ENCODE measurements around the gene MORC3.
"Not testable (repeated sequence)": the region's sequence is repeated elsewhere in the genome, so short reads cannot be mapped to it uniquely, and the experiment has no call there.

The MORC3 gene, protein sequence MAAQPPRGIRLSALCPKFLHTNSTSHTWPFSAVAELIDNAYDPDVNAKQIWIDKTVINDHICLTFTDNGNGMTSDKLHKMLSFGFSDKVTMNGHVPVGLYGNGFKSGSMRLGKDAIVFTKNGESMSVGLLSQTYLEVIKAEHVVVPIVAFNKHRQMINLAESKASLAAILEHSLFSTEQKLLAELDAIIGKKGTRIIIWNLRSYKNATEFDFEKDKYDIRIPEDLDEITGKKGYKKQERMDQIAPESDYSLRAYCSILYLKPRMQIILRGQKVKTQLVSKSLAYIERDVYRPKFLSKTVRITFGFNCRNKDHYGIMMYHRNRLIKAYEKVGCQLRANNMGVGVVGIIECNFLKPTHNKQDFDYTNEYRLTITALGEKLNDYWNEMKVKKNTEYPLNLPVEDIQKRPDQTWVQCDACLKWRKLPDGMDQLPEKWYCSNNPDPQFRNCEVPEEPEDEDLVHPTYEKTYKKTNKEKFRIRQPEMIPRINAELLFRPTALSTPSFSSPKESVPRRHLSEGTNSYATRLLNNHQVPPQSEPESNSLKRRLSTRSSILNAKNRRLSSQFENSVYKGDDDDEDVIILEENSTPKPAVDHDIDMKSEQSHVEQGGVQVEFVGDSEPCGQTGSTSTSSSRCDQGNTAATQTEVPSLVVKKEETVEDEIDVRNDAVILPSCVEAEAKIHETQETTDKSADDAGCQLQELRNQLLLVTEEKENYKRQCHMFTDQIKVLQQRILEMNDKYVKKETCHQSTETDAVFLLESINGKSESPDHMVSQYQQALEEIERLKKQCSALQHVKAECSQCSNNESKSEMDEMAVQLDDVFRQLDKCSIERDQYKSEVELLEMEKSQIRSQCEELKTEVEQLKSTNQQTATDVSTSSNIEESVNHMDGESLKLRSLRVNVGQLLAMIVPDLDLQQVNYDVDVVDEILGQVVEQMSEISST

DNA sequence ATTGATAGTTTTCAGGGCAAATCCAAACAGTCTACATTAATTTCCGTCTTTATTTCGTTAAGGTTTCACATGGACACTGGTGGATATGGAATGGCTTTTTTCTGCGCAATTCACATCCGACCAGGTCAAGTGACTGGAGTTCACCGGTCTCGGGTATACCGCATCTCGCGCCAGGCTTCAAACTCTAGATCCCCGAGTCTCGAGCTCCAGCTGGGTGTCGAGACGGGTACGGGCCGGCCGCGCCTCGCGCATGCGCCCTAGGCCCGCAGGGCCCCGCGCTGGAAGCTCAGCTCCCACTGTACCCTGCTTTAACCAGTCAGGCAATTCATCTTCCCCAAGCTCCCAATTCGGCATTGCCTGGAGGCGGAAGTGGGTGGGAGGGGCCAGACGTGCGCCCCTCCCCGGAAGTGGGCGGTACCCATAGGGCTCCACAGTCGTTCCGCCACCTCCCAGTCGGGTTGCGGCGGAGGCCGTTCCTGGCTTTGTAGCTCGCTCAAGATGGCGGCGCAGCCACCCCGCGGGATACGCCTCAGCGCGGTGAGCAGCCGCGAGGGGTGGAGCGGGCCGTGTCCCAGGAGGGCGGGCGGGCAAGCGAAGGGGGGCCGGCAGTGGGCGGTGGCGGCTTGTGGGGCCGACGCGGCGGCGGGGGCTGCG, at the start of gene MORC3:
Gene MORC3 (plus strand): TSS at position 431 of the 654 bp plus-strand sequence. CDS start 68 bp downstream, at position 499.
- DNase-seq: peak; percentile 98

- not testable (repeated sequence) for DNase-seq
Measured at GRCh38 chr21:36270786-36271695, 49.0 kb upstream of the MORC3 start.

- DNase-seq: no peak
Measured at GRCh38 chr21:36274128-36274527, 45.9 kb upstream of the MORC3 start.

- DNase-seq: no peak
Measured at GRCh38 chr21:36282568-36283230, 37.3 kb upstream of the MORC3 start.

- not testable (repeated sequence) for DNase-seq
Measured at GRCh38 chr21:36283231-36283622, 36.8 kb upstream of the MORC3 start.

DNA sequence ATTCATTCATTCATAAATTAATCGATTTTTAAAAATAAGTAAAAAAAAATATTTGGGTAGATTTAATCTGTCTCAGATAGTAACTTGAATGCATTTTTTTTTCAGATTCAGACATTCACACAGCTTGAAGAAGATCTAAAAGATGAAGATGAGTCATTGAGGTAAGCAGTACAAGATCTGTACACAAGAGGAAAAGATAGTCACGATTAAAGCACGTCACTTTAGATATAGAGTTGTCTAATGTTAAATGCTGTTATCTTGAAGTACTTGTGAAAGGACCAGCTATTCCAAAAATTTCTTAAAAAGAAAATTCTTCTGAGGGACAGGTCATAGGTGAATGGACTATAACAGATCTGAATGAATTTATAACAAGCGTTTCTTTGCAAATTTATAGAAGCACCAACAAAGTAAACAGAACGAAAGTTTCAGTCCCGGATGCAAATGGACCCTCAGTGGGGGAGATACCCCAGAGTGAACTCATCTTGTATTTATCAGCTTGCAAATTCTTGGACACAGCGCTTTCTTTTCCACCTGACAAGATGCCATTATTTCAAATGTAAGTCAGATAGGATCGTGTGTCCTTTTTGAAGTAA, 31.2 kb upstream of the MORC3 start:
- DNase-seq: no peak

DNA sequence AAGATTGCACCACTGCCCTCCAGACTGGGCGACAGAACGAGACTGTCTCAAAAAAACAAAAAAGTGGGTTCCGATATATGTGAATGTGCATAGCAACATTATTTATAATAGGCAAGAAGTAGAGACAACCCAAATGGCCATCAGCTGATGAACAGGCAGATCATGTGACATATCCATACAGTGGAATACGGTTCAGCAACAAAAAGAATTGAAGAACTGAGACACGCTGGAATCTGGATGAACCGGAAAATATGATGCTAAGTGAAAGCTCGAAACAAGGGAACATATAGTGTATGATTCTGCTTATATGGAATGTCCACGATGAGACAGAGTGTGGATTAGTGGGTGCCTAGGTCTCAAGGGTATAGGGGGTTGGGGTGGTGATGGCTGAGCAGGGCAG, 28.5 kb upstream of the MORC3 start:
- no peak for DNase-seq

- no peak for DNase-seq
Measured at GRCh38 chr21:36297406-36297937, 22.5 kb upstream of the MORC3 start.

DNA sequence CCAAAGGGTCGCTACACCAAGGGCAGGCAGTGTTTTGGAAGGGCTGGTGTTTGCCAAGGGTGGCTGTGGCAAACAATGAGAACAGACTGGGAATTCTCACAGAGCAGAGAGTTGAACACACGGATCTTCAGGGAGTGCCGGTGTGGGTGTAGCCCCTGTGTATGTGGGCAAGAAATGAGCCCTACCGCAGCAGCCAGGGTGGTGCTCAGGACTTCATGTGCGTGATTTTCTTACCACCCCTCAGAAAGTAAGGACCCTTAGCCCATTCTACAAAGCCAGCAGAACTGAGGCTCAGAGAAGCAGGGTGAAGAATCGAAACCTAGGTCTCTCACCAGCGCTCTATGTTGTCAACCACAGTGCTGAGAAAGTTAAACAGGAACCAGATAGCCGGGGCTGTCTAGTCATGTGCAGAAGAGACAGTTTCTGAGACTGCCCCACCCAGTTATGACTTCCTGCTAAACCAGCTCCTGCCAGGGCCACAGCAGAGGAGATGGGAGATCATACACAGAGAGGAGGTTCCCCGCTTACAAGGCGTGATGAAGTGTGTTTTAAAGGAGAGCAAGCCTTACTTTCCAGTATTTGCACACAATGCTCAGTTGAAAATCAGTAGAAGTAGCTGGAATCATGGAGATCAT, 21.9 kb upstream of the MORC3 start:
- peak; percentile 46 for DNase-seq

GRCh38 chr21:36306872-36307534, 13.0 kb upstream of the MORC3 start:
- DNase-seq: no peak

DNA sequence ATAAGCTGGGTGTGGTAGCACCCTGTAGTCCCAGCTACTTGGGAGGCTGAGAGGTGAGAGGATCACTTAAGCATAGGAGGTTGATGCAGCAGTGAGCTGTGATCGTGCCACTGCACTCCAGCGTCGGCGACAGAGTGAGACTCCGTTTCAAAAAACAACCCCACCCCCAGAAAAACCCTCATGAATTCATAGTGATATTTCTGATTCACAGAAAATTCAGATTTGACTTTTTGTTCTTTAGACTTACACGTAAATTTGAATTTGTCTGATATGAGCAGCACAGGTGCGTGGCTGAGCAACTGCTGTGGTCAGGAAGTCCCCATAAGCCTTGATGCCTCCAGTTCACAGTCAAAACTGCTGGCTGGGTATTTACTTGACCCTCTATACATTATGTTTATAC, 10.0 kb upstream of the MORC3 start:
- DNase-seq: no peak

- DNase-seq: not testable (repeated sequence)
Measured at GRCh38 chr21:36313446-36313845, 6.6 kb upstream of the MORC3 start.

DNA sequence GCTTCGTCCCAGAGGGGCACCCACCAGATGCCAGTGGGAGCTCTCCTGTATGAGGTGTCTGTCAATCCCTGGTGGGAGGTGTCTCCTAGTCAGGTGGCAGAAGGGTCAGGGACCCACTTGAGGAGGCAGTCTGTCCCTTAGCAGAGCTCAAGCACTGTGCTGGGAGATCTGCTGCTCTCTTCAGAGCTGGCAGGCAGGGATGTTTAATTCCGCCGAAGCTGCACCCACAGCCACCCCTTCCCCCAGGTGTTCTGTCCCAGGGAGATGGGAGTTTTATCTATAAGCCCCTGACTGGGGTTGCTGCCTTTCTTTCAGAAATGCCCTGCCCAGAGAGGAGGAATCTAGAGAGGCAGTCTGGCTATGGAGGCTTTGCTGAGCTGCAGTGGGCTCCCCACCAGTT, 4.0 kb upstream of the MORC3 start:
- not testable (repeated sequence) for DNase-seq

GRCh38 chr21:36316872-36317484, 3.0 kb upstream of the MORC3 start:
- DNase-seq: no peak

GRCh38 chr21:36319406-36319766, 611 bp upstream of the MORC3 start:
- not testable (repeated sequence) for DNase-seq

DNA sequence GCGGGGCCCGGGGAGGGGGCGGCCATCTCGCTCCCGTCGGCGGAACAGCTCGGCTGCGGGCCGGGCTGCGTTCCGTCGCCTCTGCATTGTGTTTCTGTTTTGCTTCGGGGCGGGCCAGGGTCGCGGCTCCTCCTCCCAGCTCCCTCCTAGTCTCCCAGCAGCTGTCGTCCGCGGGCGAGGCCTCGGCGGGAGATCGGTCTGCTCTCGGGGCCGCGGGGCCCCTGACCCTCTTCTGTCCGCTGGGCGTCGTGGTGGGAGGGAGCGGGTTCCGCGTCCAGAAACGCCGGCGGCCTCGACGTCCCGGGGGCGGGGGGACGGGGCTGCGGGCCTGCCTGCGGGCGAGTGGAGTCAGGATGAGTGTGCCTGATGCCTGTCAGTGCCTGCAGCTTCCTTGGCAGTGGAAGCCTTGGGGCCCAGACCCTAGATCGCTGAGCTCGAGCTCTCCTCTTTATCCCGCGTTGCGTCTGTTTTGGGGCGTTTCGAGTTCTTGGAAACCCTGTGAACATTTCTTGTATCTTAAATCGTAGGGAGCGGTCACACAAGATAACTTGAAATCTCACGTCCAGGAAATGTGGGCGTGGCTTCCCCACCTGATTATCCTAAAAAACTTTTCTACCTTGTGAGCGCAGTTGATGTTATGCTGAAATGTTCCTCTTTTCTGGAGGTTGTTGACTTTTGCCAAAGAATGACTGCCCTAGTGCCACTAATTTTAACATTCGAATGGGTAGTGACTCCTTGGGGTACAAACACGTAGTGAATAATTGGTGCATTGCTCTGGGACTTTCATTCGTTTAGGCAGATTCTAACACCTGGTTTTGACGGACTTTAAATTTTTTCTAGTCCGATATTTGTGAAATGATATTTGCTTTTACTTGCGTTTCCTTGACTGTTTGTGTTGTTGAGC, 676 bp downstream of the MORC3 start:
- peak; percentile 82 for DNase-seq

- DNase-seq: peak; percentile 44
Measured at GRCh38 chr21:36321325-36322082, 1.5 kb downstream of the MORC3 start.

DNA sequence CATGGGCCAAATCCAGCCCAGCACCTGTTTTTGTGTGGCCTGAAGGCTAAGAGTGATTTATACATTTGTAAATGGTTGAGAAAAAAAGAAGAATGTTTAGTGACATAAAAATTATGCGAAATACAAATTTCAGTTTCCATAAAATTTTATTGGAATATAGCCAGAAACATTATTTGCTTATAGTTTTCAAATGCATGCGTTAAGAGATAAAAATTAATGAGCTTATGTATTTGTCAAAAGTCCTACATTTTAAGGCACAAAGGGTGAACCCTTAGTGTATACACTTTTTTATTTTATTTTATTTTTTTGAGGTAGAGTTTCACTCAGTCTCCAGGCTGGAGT, 2.1 kb downstream of the MORC3 start:
- DNase-seq: no peak

All from DMS53 (cell line).